WTC11 (cell line): ENCODE data around the gene HERC2. TPM values are rescaled to one million over a fixed set of nuclear protein-coding genes. Genes with fewer than 3 reads are reported as not detected.

Experiments
- ATAC-seq: fragments of 200-7000 bp; cut with Tn5 transposase; 2 replicates; pipeline ENCODE4 v1.10.0; 2021; ENCODE audit warnings: mild to moderate bottlenecking, moderate library complexity
- CTCF ChIA-PET: fragments of 300-600 bp; sonication (Branson Sonifier 250); formaldehyde crosslinking; loops from one replicate; lab custom pipeline; 2021; ENCODE audit warnings: antibody characterized with exemption; lab: Charles Lee
- POLR2A ChIA-PET: fragments of 350-600 bp; sonication (Branson Sonifier 250); formaldehyde crosslinking; loops from one replicate; lab custom pipeline; 2021; ENCODE audit warnings: antibody characterized with exemption; lab: Charles Lee
- DNase-seq: peaks from one replicate; pipeline ENCODE4 v3.0.0; 2021; ENCODE audit warnings: low spot score
- H3K27ac Mint-ChIP-seq: 2 replicates; pipeline ENCODE4 v1.8.0; 2021; ENCODE audit warnings: mixed read lengths
- H3K27me3 Mint-ChIP-seq: 2 replicates; pipeline ENCODE4 v1.8.0; 2021; ENCODE audit warnings: low read depth, mild to moderate bottlenecking, moderate library complexity, mixed read lengths
- H3K36me3 Mint-ChIP-seq: 2 replicates; pipeline ENCODE4 v1.8.0; 2021; ENCODE audit warnings: mixed read lengths
- H3K4me1 Mint-ChIP-seq: 2 replicates; pipeline ENCODE4 v1.8.0; 2022; ENCODE audit warnings: mixed read lengths
- H3K4me3 Mint-ChIP-seq: 2 replicates; pipeline ENCODE4 v1.8.0; 2021; ENCODE audit warnings: mild to moderate bottlenecking, moderate library complexity, mixed read lengths
- H3K9me3 Mint-ChIP-seq: 2 replicates; pipeline ENCODE4 v1.8.0; 2021; ENCODE audit warnings: mixed read lengths
- ATF1 ChIP-seq: sonication (generic); formaldehyde crosslinking; IDR thresholded peaks from 2 replicates; pipeline ENCODE4 v1.8.1; 2023; ENCODE audit warnings: mild to moderate bottlenecking, moderate library complexity, missing genetic modification reagents
- ATF6 ChIP-seq: sonication (generic); formaldehyde crosslinking; IDR thresholded peaks from 2 replicates; pipeline ENCODE4 v1.8.1; 2023; ENCODE audit warnings: mild to moderate bottlenecking, missing genetic modification reagents
- EMX1 ChIP-seq: fragments of 250-450 bp; sonication (Bioruptor Pico); IDR thresholded peaks from 2 replicates; pipeline ENCODE4 v1.8.0; 2021; ENCODE audit warnings: mild to moderate bottlenecking
- ERG ChIP-seq: fragments of 250-450 bp; sonication (Bioruptor Pico); IDR thresholded peaks from 2 replicates; pipeline ENCODE4 v1.8.0; 2021; ENCODE audit warnings: mild to moderate bottlenecking
- FOXJ3 ChIP-seq: sonication (generic); formaldehyde crosslinking; IDR thresholded peaks from 2 replicates; pipeline ENCODE4 v1.9.0; 2021; ENCODE audit warnings: missing genetic modification reagents, mild to moderate bottlenecking, borderline replicate concordance
- NFE2L1 ChIP-seq: sonication (generic); formaldehyde crosslinking; IDR thresholded peaks from 2 replicates; pipeline ENCODE4 v1.8.1; 2023; ENCODE audit warnings: missing genetic modification reagents
- NR1H2 ChIP-seq: sonication (generic); formaldehyde crosslinking; IDR thresholded peaks from 2 replicates; pipeline ENCODE4 v1.9.0; 2021; ENCODE audit warnings: mild to moderate bottlenecking, moderate library complexity, missing genetic modification reagents
- TEAD4 ChIP-seq: sonication (generic); formaldehyde crosslinking; IDR thresholded peaks from 2 replicates; pipeline ENCODE4 v1.8.0; 2022; ENCODE audit warnings: mild to moderate bottlenecking, missing genetic modification reagents
- ZNF232 ChIP-seq: sonication (generic); formaldehyde crosslinking; IDR thresholded peaks from 2 replicates; pipeline ENCODE4 v1.8.0; 2022; ENCODE audit warnings: mild to moderate bottlenecking, missing genetic modification reagents
- ZNF423 ChIP-seq: fragments of 250-450 bp; sonication (Bioruptor Pico); IDR thresholded peaks from 2 replicates; pipeline ENCODE4 v2.1.2; 2022; ENCODE audit warnings: mild to moderate bottlenecking, moderate library complexity
- ZNF671 ChIP-seq: fragments of 250-450 bp; sonication (Bioruptor Pico); IDR thresholded peaks from 2 replicates; pipeline ENCODE4 v1.8.0; 2021; ENCODE audit warnings: mild to moderate bottlenecking
- total RNA-seq: library from RNA; stranded (reverse); gene quantifications from 3 replicates; pipeline ENCODE4 v1.2.3, GENCODE V29; 2021
- TF ChIP-seq, protein P1 (sequence below): sonication (generic); formaldehyde crosslinking; IDR thresholded peaks from 2 replicates; pipeline ENCODE4 v1.8.1; 2023; ENCODE audit warnings: mild to moderate bottlenecking, missing genetic modification reagents, borderline replicate concordance
- TF ChIP-seq, protein P2 (sequence below): sonication (generic); formaldehyde crosslinking; IDR thresholded peaks from 2 replicates; pipeline ENCODE4 v1.8.0; 2022; ENCODE audit warnings: mild to moderate bottlenecking, missing genetic modification reagents
- TF ChIP-seq, protein P3 (sequence below): fragments of 200-600 bp; IDR thresholded peaks from 2 replicates; pipeline ENCODE4 v1.8.0; 2022; ENCODE audit warnings: antibody characterized with exemption
- TF ChIP-seq, protein P4 (sequence below): sonication (generic); formaldehyde crosslinking; IDR thresholded peaks from 2 replicates; pipeline ENCODE4 v1.8.0; 2023; ENCODE audit warnings: mild to moderate bottlenecking, missing genetic modification reagents

HERC2 gene
- total RNA-seq, 1 experiment from 2014 or later, result 81.5 TPM

DNA sequence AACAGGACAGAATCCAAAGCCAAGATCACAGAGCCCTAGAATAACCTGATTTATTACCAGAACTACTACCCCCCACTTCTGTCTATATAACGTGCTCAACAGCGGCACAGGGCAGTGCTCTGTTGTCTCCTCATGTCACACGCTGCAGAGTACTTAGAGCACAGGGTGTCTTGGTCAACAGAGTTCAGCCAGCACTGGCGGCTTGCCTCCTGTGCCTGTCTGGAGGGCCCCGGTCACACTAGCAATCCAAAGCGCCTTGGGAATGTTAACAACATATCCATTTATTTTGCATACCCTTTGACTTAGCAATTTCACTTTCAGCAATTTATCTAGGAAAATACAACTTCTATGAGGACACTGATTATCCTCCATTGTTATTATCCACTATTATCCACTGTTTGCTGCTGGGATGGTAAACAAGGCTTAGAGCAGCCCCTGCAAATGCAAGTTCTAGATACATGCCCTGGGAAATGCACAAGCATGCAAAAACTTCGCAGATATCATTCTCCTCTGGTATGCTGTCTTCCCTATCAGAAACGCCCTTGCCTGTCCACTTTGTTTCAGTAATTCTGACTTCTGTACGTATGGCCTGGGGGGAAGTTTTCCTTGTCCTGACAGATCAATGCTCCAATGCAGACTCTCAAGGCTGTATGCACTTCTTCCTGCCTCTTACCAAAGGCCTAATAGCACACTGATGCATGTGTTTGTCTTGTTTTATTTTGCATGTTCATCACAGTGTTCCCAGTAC lies 136.7 kb downstream of the HERC2 start:
- Mint-ChIP-seq H3K9me3 (no peaks in the 10 kb centered on the region), H3K4me1 (peaks cover 3% of the 10 kb centered on the region; the same call in 1 of the 2 replicates), H3K27ac (no peak overlapping the region; the same call in 1 of the 2 replicates)
- no peak for ATAC-seq
- TF ChIP-seq ZNF232, result no peak
- no peak for TF ChIP-seq FOXJ3 (CRISPR knock-in tag)
- TF ChIP-seq, protein P1, sequence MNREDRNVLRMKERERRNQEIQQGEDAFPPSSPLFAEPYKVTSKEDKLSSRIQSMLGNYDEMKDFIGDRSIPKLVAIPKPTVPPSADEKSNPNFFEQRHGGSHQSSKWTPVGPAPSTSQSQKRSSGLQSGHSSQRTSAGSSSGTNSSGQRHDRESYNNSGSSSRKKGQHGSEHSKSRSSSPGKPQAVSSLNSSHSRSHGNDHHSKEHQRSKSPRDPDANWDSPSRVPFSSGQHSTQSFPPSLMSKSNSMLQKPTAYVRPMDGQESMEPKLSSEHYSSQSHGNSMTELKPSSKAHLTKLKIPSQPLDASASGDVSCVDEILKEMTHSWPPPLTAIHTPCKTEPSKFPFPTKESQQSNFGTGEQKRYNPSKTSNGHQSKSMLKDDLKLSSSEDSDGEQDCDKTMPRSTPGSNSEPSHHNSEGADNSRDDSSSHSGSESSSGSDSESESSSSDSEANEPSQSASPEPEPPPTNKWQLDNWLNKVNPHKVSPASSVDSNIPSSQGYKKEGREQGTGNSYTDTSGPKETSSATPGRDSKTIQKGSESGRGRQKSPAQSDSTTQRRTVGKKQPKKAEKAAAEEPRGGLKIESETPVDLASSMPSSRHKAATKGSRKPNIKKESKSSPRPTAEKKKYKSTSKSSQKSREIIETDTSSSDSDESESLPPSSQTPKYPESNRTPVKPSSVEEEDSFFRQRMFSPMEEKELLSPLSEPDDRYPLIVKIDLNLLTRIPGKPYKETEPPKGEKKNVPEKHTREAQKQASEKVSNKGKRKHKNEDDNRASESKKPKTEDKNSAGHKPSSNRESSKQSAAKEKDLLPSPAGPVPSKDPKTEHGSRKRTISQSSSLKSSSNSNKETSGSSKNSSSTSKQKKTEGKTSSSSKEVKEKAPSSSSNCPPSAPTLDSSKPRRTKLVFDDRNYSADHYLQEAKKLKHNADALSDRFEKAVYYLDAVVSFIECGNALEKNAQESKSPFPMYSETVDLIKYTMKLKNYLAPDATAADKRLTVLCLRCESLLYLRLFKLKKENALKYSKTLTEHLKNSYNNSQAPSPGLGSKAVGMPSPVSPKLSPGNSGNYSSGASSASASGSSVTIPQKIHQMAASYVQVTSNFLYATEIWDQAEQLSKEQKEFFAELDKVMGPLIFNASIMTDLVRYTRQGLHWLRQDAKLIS (CRISPR knock-in tag), result no peak
- no peak for TF ChIP-seq ZNF423 (CRISPR knock-in tag)
- TF ChIP-seq, protein P2, sequence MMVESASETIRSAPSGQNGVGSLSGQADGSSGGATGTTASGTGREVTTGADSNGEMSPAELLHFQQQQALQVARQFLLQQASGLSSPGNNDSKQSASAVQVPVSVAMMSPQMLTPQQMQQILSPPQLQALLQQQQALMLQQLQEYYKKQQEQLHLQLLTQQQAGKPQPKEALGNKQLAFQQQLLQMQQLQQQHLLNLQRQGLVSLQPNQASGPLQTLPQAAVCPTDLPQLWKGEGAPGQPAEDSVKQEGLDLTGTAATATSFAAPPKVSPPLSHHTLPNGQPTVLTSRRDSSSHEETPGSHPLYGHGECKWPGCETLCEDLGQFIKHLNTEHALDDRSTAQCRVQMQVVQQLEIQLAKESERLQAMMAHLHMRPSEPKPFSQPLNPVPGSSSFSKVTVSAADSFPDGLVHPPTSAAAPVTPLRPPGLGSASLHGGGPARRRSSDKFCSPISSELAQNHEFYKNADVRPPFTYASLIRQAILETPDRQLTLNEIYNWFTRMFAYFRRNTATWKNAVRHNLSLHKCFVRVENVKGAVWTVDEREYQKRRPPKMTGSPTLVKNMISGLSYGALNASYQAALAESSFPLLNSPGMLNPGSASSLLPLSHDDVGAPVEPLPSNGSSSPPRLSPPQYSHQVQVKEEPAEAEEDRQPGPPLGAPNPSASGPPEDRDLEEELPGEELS (CRISPR knock-in tag), result no peak
- no peak for TF ChIP-seq TEAD4 (CRISPR knock-in tag)
- TF ChIP-seq, all 79 proteins: peak for 0
- Mint-ChIP-seq H3K36me3 (peaks cover 46% of the 10 kb centered on the region), H3K4me3 (no peak overlapping the region), H3K27me3 (no peaks in the 10 kb centered on the region)
- ChIA-PET POLR2A (no interaction called here), CTCF (no interaction called here)
- DNase-seq, result no peak

- Mint-ChIP-seq H3K4me1 (peaks cover 3% of the 10 kb centered on the region; the same call in 1 of the 2 replicates), H3K27me3 (no peaks in the 10 kb centered on the region), H3K9me3 (no peaks in the 10 kb centered on the region), H3K4me3 (no peak overlapping the region), H3K36me3 (peaks cover 52% of the 10 kb centered on the region), H3K27ac (no peak overlapping the region)
- CTCF ChIA-PET, result no interaction called here
- POLR2A ChIA-PET, result no interaction called here
- ATAC-seq (no peak), DNase-seq (no peak)
- no peak for TF ChIP-seq NFE2L1
- no peak for TF ChIP-seq ERG (CRISPR knock-in tag)
- TF ChIP-seq EMX1 (CRISPR knock-in tag), result no peak
- no peak for TF ChIP-seq ATF6 (CRISPR knock-in tag)
- TF ChIP-seq, protein P3, sequence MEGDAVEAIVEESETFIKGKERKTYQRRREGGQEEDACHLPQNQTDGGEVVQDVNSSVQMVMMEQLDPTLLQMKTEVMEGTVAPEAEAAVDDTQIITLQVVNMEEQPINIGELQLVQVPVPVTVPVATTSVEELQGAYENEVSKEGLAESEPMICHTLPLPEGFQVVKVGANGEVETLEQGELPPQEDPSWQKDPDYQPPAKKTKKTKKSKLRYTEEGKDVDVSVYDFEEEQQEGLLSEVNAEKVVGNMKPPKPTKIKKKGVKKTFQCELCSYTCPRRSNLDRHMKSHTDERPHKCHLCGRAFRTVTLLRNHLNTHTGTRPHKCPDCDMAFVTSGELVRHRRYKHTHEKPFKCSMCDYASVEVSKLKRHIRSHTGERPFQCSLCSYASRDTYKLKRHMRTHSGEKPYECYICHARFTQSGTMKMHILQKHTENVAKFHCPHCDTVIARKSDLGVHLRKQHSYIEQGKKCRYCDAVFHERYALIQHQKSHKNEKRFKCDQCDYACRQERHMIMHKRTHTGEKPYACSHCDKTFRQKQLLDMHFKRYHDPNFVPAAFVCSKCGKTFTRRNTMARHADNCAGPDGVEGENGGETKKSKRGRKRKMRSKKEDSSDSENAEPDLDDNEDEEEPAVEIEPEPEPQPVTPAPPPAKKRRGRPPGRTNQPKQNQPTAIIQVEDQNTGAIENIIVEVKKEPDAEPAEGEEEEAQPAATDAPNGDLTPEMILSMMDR, result no peak
- TF ChIP-seq ZNF671 (CRISPR knock-in tag), result no peak
- TF ChIP-seq ATF1, result no peak
- TF ChIP-seq, protein P4, sequence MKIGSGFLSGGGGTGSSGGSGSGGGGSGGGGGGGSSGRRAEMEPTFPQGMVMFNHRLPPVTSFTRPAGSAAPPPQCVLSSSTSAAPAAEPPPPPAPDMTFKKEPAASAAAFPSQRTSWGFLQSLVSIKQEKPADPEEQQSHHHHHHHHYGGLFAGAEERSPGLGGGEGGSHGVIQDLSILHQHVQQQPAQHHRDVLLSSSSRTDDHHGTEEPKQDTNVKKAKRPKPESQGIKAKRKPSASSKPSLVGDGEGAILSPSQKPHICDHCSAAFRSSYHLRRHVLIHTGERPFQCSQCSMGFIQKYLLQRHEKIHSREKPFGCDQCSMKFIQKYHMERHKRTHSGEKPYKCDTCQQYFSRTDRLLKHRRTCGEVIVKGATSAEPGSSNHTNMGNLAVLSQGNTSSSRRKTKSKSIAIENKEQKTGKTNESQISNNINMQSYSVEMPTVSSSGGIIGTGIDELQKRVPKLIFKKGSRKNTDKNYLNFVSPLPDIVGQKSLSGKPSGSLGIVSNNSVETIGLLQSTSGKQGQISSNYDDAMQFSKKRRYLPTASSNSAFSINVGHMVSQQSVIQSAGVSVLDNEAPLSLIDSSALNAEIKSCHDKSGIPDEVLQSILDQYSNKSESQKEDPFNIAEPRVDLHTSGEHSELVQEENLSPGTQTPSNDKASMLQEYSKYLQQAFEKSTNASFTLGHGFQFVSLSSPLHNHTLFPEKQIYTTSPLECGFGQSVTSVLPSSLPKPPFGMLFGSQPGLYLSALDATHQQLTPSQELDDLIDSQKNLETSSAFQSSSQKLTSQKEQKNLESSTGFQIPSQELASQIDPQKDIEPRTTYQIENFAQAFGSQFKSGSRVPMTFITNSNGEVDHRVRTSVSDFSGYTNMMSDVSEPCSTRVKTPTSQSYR (CRISPR knock-in tag), result no peak
- TF ChIP-seq NR1H2 (CRISPR knock-in tag), result no peak
Measured at GRCh38 chr15:28184166-28184565, 137.8 kb downstream of the HERC2 start.
